KMS-11 (cell line): ENCODE measurements around the gene MAPK4.

Experiments
- H2AFZ ChIP-seq: fragments of 200-600 bp; sonication (generic); 2 replicates; pipeline ENCODE4 v1.6.1; 2016; ENCODE audit warnings: antibody characterized with exemption, mixed run types, low read depth
- H3K27ac ChIP-seq: fragments of 200-600 bp; sonication (generic); 2 replicates; pipeline ENCODE4 v1.6.1; 2016; ENCODE audit warnings: mild to moderate bottlenecking, mixed run types
- H3K27me3 ChIP-seq: fragments of 200-600 bp; sonication (generic); 2 replicates; pipeline ENCODE4 v1.6.1; 2017; ENCODE audit warnings: mild to moderate bottlenecking, low read depth, mixed run types, moderate library complexity; ENCODE audit not compliant: insufficient read depth
- H3K36me3 ChIP-seq: fragments of 200-600 bp; sonication (generic); 2 replicates; pipeline ENCODE4 v1.6.1; 2017; ENCODE audit warnings: mild to moderate bottlenecking, mixed run types; ENCODE audit not compliant: insufficient read depth
- H3K4me1 ChIP-seq: fragments of 200-600 bp; sonication (generic); 2 replicates; pipeline ENCODE4 v1.6.1; 2016; ENCODE audit warnings: mild to moderate bottlenecking, low read depth, mixed run types; ENCODE audit not compliant: poor library complexity, severe bottlenecking
- H3K4me2 ChIP-seq: fragments of 200-600 bp; sonication (generic); 2 replicates; pipeline ENCODE4 v1.7.0; 2016; ENCODE audit warnings: mild to moderate bottlenecking, mixed run types
- H3K4me3 ChIP-seq: fragments of 200-600 bp; sonication (generic); IDR thresholded peaks from 2 replicates; pipeline ENCODE4 v1.6.1; 2017; ENCODE audit warnings: low read depth, low read length, mixed read lengths; ENCODE audit not compliant: insufficient read depth
- H3K79me2 ChIP-seq: fragments of 200-600 bp; sonication (generic); 2 replicates; pipeline ENCODE4 v1.6.1; 2016; ENCODE audit warnings: low read depth, mixed run types; ENCODE audit not compliant: insufficient read depth
- H3K9ac ChIP-seq: fragments of 200-600 bp; sonication (generic); 2 replicates; pipeline ENCODE4 v1.6.1; 2016; ENCODE audit warnings: mild to moderate bottlenecking, mixed run types
- H4K20me1 ChIP-seq: fragments of 200-600 bp; sonication (generic); 2 replicates; pipeline ENCODE4 v1.6.1; 2016; ENCODE audit warnings: mild to moderate bottlenecking, mixed run types; ENCODE audit not compliant: insufficient read depth
- CTCF ChIP-seq: fragments of 200-600 bp; sonication (generic); conservative IDR thresholded peaks from 2 replicates; pipeline ENCODE4 v1.6.1; 2017; ENCODE audit warnings: low read depth, mild to moderate bottlenecking, antibody characterized with exemption, low read length, moderate library complexity, mixed read lengths

MAPK4 gene

GRCh38 chr18:50726960-50727589 is 167.2 kb downstream of the MAPK4 start:
- H4K20me1 ChIP-seq: no peaks in the 10 kb centered on the region
- H3K36me3 ChIP-seq: no peaks in the 10 kb centered on the region
- no peak overlapping the region for H3K4me3 ChIP-seq
- no peak for TF ChIP-seq CTCF
- H3K4me2 ChIP-seq: no peak overlapping the region
- no peak overlapping the region for H3K27ac ChIP-seq
- no peak overlapping the region for H3K9ac ChIP-seq
- no peak overlapping the region for H2AFZ ChIP-seq
- no peaks in the 10 kb centered on the region for H3K4me1 ChIP-seq
- H3K27me3 ChIP-seq: no peaks in the 10 kb centered on the region
- no peaks in the 10 kb centered on the region for H3K79me2 ChIP-seq

DNA sequence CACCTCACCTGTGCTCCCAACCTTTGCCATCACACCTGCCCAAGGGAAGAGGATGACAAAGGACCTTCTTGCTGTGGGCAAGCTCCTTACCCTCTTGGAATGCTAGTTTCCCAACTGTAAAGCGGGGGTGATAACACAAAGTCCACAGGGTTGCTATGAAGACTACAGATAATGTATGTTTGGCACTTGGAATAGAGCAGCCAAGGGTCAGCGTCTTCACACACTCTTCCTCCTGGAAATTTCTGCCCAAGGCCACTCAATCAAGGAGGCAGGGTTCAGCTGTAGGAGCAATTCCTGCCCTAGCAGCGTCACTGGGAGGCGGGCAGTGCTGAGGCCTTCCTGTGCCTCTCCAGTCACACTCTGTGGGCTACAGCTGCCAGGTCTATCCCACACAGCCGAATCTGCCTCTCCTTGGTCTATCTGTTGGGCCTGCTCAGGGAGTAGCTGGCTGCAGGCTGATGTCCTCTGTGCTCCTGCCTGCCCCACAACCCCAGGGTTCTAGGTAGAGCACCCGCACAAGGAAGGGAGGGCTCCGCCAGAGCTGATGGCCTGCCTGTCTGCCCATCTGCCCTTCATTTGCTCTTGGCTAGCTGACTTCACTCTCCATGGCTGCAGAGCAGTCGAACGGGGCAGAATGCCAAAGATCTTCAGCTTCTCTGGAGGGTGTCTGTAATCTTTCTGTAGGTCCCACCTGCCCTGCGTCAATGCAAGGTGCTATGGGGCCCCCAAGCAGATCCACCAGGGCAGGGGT is 168.0 kb downstream of the MAPK4 start:
- Histone ChIP-seq H3K4me2 (no peak overlapping the region), H3K4me1 (no peaks in the 10 kb centered on the region), H3K79me2 (no peaks in the 10 kb centered on the region), H3K27me3 (no peaks in the 10 kb centered on the region), H3K36me3 (no peaks in the 10 kb centered on the region), H3K27ac (no peak overlapping the region), H3K4me3 (no peak overlapping the region), H4K20me1 (no peaks in the 10 kb centered on the region), H3K9ac (no peak overlapping the region), H2AFZ (no peak overlapping the region)
- TF ChIP-seq CTCF: no peak

DNA sequence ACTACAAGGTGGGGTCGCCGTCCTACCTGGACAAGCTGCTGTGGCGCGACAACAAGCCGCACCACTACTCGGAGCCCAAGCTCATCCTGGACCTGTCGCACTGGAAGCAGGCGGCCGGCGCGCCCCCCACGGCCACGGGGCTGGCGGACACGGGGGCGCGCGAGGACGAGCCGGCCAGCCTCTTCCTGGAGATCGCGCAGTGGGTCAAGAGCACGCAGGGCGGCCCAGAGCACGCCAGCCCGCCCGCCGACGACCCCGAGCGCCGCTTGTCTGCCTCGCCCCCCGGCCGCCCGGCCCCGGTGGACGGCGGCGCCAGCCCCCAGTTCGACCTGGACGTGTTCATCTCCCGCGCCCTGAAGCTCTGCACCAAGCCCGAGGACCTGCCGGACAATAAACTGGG is 169.5 kb downstream of the MAPK4 start:
- Histone ChIP-seq H3K79me2 (no peaks in the 10 kb centered on the region), H3K27ac (no peak overlapping the region), H3K27me3 (no peaks in the 10 kb centered on the region), H2AFZ (no peak overlapping the region), H3K4me2 (no peak overlapping the region), H3K9ac (no peak overlapping the region), H3K4me3 (no peak overlapping the region), H4K20me1 (no peaks in the 10 kb centered on the region), H3K36me3 (no peaks in the 10 kb centered on the region), H3K4me1 (no peaks in the 10 kb centered on the region)
- no peak for TF ChIP-seq CTCF

DNA sequence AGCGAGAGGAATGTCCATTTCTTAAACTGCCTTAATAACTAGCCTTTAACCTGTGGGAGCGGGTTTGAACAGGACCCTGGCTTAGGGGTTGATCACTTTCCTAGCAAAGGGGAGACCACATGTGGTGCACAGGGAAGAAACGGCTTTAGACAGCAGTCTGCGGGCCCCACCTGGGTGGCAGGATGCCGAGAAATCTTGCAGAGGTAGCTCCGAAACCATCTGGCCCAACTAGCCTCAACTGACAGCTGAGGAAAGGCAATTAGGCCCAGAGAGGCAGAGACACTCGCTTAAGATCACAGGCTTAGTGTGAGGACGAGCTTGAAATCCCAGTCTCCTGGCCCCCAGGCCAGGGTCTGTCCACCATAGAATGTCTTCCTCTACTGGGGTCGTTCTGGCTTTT is 170.1 kb downstream of the MAPK4 start:
- TF ChIP-seq CTCF: no peak
- no peak overlapping the region for H3K4me3 ChIP-seq

More for the DNA sequence above, 170.1 kb downstream of the MAPK4 start:
- Histone ChIP-seq H3K27ac (no peak overlapping the region), H2AFZ (no peak overlapping the region), H3K36me3 (no peaks in the 10 kb centered on the region), H3K9ac (no peak overlapping the region), H4K20me1 (no peaks in the 10 kb centered on the region), H3K4me1 (no peaks in the 10 kb centered on the region), H3K79me2 (no peaks in the 10 kb centered on the region), H3K27me3 (no peaks in the 10 kb centered on the region), H3K4me2 (no peak overlapping the region)
